Uterus (tissue), 4 donors: Measurements from ENCODE around the gene RPL38. TPM values are rescaled to one million over a fixed set of nuclear protein-coding genes. Genes with fewer than 3 reads are reported as not detected.

Experiments used
- DNase-seq, 2 donors: peaks; one replicate each; pipeline ENCODE4 v3.0.0-alpha.2; 2019 to 2020
- H3K27ac ChIP-seq, 2 donors: fragments of 200-600 bp; sonication (generic); 1 replicate in 1 of 2; 2 replicates in 1 of 2; pipeline ENCODE4 v1.5.1; 2016 to 2018
- H3K27me3 ChIP-seq, 2 donors: fragments of 200-600 bp; sonication (generic); one replicate each; pipeline ENCODE4 v1.5.1; 2018 to 2019; ENCODE audit warnings: control low read depth in 1 of 2
- H3K36me3 ChIP-seq, 2 donors: fragments of 200-600 bp; sonication (generic); one replicate each; pipeline ENCODE4 v1.5.1; 2019; ENCODE audit warnings: control low read depth in 1 of 2
- H3K4me1 ChIP-seq, 2 donors: fragments of 200-600 bp; sonication (generic); one replicate each; pipeline ENCODE4 v1.5.1; 2018 to 2019; ENCODE audit warnings: control low read depth in 1 of 2
- H3K4me3 ChIP-seq, 2 donors: fragments of 200-600 bp; sonication (generic); 1 replicate in 1 of 2; 2 replicates in 1 of 2; pipeline ENCODE4 v1.5.1; 2018 to 2019; ENCODE audit warnings: mild to moderate bottlenecking in 1 of 2
- H3K9me3 ChIP-seq, 2 donors: fragments of 200-600 bp; sonication (generic); one replicate each; pipeline ENCODE4 v1.5.1; 2019; ENCODE audit warnings: control low read depth in 1 of 2
- POLR2A ChIP-seq, 2 donors: fragments of 450-650 bp; IDR thresholded peaks; one replicate each; pipeline ENCODE4 v1.6.1; 2016; ENCODE audit warnings: antibody characterized with exemption in 2 of 2, mild to moderate bottlenecking in 1 of 2, moderate library complexity in 1 of 2
- intact Hi-C: fragments of 100-400 bp; cut with DNase I; formaldehyde crosslinking; loops from one replicate; pipeline ENCODE4 v1.15.1; 2023; ENCODE audit warnings: low total_unique reads
- total RNA-seq, 4 donors: library from RNA; depleted of rRNA in 3 of 4; stranded (reverse); fragments of >200 nt in 3 of 4; gene quantifications; one replicate each; pipeline versions ENCODE4 v1.1.0 to v1.2.4, GENCODE V29; 2014 to 2023
- TF ChIP-seq, protein P1 (sequence below), 4 experiments: fragments of 200-600 bp in 2 of 4; fragments of 450-650 bp in 2 of 4; sonication (generic) in 2 of 4; IDR thresholded peaks; one replicate each; pipeline ENCODE4 v1.5.1; 2016 to 2019; ENCODE audit warnings: antibody characterized with exemption in 4 of 4, mild to moderate bottlenecking in 2 of 4, moderate library complexity in 1 of 4
- donor health status: DM: yes; HTN: yes; CAD: no.

RPL38 gene
- total RNA-seq, 4 donors from 2014 or later, result 87.9 to 1,969 (median 610) TPM

DNA sequence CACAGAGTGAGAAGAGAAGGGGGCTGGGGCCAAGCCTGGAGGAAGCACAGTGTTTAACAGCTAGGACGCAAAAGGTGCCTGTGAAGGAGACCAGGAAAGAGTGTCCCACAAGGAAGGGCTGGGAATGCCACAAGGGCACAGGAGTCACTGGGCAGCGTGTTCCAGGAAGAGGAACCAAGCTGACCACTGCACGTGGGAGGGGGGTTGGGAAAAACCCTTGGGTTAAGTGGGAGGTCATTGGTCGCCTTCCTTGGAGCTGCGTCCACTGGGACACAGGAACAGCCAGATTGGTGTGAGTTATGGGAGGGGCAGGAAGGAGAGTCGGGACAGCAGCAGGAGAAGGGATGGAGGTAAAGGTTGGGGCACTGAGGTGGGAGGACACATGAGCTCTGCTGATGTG lies 22.8 kb downstream of the RPL38 start:
- H3K4me3 ChIP-seq, result no peak overlapping the region
- DNase-seq, result no peak
- no peaks in the 10 kb centered on the region for H3K27me3 ChIP-seq
- H3K9me3 ChIP-seq, result no peaks in the 10 kb centered on the region
- TF ChIP-seq, protein P1, sequence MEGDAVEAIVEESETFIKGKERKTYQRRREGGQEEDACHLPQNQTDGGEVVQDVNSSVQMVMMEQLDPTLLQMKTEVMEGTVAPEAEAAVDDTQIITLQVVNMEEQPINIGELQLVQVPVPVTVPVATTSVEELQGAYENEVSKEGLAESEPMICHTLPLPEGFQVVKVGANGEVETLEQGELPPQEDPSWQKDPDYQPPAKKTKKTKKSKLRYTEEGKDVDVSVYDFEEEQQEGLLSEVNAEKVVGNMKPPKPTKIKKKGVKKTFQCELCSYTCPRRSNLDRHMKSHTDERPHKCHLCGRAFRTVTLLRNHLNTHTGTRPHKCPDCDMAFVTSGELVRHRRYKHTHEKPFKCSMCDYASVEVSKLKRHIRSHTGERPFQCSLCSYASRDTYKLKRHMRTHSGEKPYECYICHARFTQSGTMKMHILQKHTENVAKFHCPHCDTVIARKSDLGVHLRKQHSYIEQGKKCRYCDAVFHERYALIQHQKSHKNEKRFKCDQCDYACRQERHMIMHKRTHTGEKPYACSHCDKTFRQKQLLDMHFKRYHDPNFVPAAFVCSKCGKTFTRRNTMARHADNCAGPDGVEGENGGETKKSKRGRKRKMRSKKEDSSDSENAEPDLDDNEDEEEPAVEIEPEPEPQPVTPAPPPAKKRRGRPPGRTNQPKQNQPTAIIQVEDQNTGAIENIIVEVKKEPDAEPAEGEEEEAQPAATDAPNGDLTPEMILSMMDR (IDR thresholded peaks at IDR 0.05), result no peak
- no peak for TF ChIP-seq POLR2A (IDR thresholded peaks at IDR 0.05)
- H3K27ac ChIP-seq, result no peak overlapping the region
- H3K4me1 ChIP-seq, result no peaks in the 10 kb centered on the region
- no peaks in the 10 kb centered on the region for H3K36me3 ChIP-seq
- intact Hi-C loops, result no loop called here

DNA sequence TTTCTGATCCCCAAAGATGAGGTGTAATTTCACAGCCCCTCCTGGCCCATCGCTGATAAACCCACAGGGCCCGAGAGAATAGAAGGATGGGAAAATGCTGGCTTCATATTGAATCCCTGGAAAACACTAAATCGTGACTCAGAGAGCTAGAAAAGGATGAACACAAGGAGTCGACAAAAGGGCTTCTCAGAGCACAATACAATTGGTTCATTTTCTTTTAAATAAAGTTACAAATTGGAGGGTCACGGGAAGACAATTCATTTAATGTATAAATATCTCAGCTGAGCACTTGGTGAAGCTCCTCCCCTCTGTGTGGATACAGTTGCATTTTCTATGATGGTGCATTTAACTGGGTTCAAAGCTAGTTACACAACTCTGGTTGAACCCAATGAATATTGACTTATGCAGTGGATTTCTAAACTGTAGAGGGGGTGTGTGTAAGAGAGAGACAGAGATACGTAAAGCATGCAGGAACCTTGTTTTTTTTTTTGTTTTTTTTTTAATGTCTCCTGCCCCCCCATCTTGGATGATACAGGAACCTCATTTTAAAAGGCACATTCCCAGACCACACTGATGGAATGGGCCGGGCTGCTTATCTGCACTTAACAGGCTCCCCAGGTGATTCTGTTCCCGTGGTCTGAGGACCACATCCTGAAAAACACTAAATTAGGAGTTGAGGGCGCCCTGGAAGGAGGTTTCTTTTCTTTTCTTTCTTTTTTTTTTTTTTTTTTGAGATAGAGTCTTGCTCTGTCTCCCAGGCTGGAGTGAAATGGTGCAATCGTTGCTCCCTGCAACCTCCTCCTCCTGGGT lies 24.0 kb downstream of the RPL38 start:
- H3K27ac ChIP-seq, result no peak overlapping the region
- H3K27me3 ChIP-seq, result no peaks in the 10 kb centered on the region
- no peak for DNase-seq
- intact Hi-C loops, result no loop called here
- H3K36me3 ChIP-seq, result no peaks in the 10 kb centered on the region
- no peaks in the 10 kb centered on the region for H3K9me3 ChIP-seq
- TF ChIP-seq, protein P1 (IDR thresholded peaks at IDR 0.05), result no peak
- no peak for TF ChIP-seq POLR2A (IDR thresholded peaks at IDR 0.05)
- H3K4me3 ChIP-seq, result no peak overlapping the region
- H3K4me1 ChIP-seq, result no peaks in the 10 kb centered on the region

DNA sequence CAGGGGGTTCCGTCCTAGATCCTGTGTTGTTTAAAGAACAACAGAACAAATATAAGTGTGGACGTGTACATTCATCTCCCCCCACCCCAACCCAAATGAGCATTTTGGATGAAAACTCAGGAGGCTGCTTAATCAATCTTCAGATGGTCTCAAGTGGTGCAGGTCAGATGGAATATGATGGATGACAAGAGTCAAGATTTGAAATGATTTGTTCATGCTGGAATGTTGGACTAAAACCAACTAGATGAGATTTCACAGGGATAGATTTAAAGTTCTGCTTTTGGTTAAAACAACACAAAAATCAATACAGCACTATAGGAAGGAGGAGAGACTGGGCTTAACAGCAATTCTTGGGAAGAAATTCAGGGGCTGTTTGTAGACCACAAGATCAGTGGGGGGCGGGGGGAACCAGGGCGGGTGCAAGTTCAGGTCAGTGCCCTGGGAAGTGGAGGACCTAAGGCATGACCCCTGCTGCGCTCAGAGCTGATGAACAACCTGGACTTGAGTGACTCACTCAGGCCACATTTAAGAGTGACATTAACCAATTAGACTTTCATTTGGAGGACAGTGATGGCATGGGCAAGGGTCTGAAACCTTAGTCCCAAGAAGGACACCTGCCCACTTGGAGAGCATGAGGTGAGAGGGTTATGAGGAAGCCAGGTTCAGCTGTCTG lies 25.0 kb downstream of the RPL38 start:
- no peaks in the 10 kb centered on the region for H3K4me1 ChIP-seq
- intact Hi-C loops, result no loop called here

DNA sequence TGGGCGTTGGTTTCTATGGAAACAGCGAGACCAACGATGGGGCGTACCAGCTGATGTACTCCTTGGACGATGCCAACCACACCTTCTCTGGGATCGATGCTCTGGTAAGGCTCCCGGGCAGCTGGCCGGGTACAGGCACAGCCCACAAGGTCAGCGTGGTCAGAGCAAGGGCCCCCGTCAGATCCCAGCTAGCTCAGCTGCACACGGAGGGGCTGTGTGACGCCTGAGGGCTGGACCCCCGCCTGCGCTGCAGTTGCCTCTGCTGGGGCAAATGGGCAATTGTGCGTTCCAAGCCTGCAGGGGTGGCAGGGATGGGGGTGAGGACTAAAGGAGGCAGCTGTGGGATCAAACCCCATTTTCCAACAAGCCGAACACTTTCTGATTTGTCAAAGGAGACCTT lies 27.4 kb downstream of the RPL38 start:
- no peak overlapping the region for H3K4me3 ChIP-seq
- H3K27ac ChIP-seq, result no peak overlapping the region

More for the DNA sequence above, 25.0 kb downstream of the RPL38 start:
- Histone ChIP-seq H3K27me3 (no peaks in the 10 kb centered on the region), H3K36me3 (no peaks in the 10 kb centered on the region), H3K9me3 (no peaks in the 10 kb centered on the region), H3K4me3 (no peak overlapping the region), H3K27ac (no peak overlapping the region)
- no peak for DNase-seq
- TF ChIP-seq POLR2A (IDR thresholded peaks at IDR 0.05), result no peak
- TF ChIP-seq, protein P1 (IDR thresholded peaks at IDR 0.05), result no peak

More for the DNA sequence above, 27.4 kb downstream of the RPL38 start:
- DNase-seq, result no peak
- TF ChIP-seq POLR2A (IDR thresholded peaks at IDR 0.05), result no peak
- TF ChIP-seq, protein P1 (IDR thresholded peaks at IDR 0.05), result no peak
- no peaks in the 10 kb centered on the region for H3K27me3 ChIP-seq
- no peaks in the 10 kb centered on the region for H3K9me3 ChIP-seq
- no peaks in the 10 kb centered on the region for H3K36me3 ChIP-seq
- no peaks in the 10 kb centered on the region for H3K4me1 ChIP-seq
- intact Hi-C loops, result no loop called here
